OCI-LY1 (cell line): Measurements from ENCODE around the gene CACNA1C.

ENCODE experiments used
- CTCF ChIP-seq: fragments of 200-600 bp; sonication (generic), shearing (Covaris generic); IDR thresholded peaks from 2 replicates; pipeline ENCODE4 v1.5.1; 2017; ENCODE audit warnings: mild to moderate bottlenecking, antibody characterized with exemption, low read length, moderate library complexity, mixed read lengths
- EZH2 ChIP-seq: fragments of 200-600 bp; sonication (generic), shearing (Covaris generic); IDR thresholded peaks from 2 replicates; pipeline ENCODE4 v1.8.0; 2017; ENCODE audit warnings: borderline replicate concordance, mixed run types, mild to moderate bottlenecking, antibody characterized with exemption, low read length, moderate library complexity, mixed read lengths

- TF ChIP-seq CTCF (no peak), EZH2 (no peak)
These were observed 386.7 kb downstream of the CACNA1C start for GRCh38 chr12:2439332-2440100.
